Hepatocyte (in vitro differentiated cells): ENCODE data around the gene PTPRD.

Experiments
- EZH2 ChIP-seq: fragments of 200-600 bp; sonication (generic); IDR thresholded peaks from 2 replicates; pipeline ENCODE4 v1.6.1; 2016; ENCODE audit warnings: antibody characterized with exemption, mild to moderate bottlenecking, borderline replicate concordance
- EZH2phosphoT487 ChIP-seq: fragments of 200-600 bp; sonication (generic); IDR thresholded peaks from one replicate; pipeline ENCODE4 v1.6.1; 2018; ENCODE audit warnings: antibody characterized with exemption, mild to moderate bottlenecking, low read depth, moderate library complexity; ENCODE audit not compliant: unreplicated experiment, severe bottlenecking
- TF ChIP-seq, protein P1 (sequence below): fragments of 200-600 bp; sonication (generic); IDR thresholded peaks from 2 replicates; pipeline ENCODE4 v1.5.1; 2016; ENCODE audit warnings: antibody characterized with exemption, mild to moderate bottlenecking; ENCODE audit not compliant: poor library complexity

- TF ChIP-seq, protein P1, sequence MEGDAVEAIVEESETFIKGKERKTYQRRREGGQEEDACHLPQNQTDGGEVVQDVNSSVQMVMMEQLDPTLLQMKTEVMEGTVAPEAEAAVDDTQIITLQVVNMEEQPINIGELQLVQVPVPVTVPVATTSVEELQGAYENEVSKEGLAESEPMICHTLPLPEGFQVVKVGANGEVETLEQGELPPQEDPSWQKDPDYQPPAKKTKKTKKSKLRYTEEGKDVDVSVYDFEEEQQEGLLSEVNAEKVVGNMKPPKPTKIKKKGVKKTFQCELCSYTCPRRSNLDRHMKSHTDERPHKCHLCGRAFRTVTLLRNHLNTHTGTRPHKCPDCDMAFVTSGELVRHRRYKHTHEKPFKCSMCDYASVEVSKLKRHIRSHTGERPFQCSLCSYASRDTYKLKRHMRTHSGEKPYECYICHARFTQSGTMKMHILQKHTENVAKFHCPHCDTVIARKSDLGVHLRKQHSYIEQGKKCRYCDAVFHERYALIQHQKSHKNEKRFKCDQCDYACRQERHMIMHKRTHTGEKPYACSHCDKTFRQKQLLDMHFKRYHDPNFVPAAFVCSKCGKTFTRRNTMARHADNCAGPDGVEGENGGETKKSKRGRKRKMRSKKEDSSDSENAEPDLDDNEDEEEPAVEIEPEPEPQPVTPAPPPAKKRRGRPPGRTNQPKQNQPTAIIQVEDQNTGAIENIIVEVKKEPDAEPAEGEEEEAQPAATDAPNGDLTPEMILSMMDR: no peak
- no peak for TF ChIP-seq EZH2
- no peak for TF ChIP-seq EZH2phosphoT487
Observed at GRCh38 chr9:10135553-10135952, 477.2 kb downstream of the PTPRD start.
